ENCODE results near the gene HSP90AB1. TPM values are rescaled to one million over a fixed set of nuclear protein-coding genes. Genes with fewer than 3 reads are reported as not detected.

Gene HSP90AB1
- polyA plus RNA-seq, 2 of the 4 experiments (the other 2 are of a cell fraction), result 1,136 to 1,155 TPM

DNA sequence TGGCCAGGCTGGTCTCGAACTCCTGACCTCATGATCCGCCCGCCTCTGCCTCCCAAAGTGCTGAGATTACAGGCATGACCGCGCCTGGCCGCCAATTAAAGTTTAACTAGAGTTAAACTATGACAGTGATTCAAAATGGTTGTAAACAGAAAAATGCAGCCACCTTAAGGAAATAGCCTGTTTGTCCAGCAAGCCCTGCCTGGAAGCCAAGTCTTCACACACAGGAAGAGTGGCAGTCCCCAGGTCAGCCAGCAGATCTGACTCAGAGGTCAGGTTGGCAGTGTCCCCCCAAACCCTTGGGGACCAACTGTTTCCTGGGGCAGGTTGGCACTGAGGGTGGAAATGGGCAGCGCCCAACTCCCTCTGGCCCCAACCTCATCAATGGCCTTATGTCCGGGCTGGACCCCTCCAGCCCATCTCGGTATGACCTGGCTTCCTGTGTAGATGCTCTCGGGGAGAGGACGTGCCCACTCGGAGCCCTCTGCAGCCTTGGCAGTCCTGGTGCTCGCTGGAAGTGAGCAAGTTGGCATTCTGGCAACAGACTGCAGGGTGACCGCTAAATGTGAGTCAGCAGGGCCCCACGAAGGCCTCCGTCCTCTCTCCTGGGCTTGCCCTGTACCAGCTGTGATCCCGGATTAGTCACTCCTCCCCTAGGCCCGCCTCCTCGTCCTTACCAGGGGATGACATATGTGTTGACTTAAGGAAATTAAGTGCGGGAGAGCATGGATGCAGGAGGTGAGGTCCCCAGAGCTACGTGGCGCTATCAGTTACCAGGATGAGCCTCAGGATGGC lies 9.7 kb upstream of the HSP90AB1 start:
- peak; percentile 92 to 94 for ATAC-seq
- peak; percentile 88 to 96 for DNase-seq (ENCODE audit: low read depth in 1 of 2, low spot score in 1 of 2)
- H3K4me3 ChIP-seq, result peak overlapping the region; percentile 62
- FAIRE-seq, result no peak
- 10% methylated on average over 13 of the region's 22 CpGs for WGBS (ENCODE audit: missing lambda C conversion rate)
- ChIA-PET CTCF (interaction anchor here (0.7 to 8.4 kb wide), 23 partner anchors 10 to 467 kb away, joined by 3 to 111 read pairs (median 3); partner anchors contain the start of genes HSP90AB1, MYMX, SLC29A1 and VEGFA), POLR2A (interaction anchor here (1.1 to 1.3 kb wide), 2 partner anchors 9 to 13 kb away, joined by 4 to 27 read pairs; partner anchors contain the start of gene HSP90AB1)
- peaks cover 39% of the 10 kb centered on the region for H3K4me1 ChIP-seq
- peak overlapping the region; percentile 92 for H3K4me2 ChIP-seq
- peak overlapping the region; percentile 94 to 96 for H3K27ac ChIP-seq
- no peaks in the 10 kb centered on the region for H3K9me3 ChIP-seq
- TF ChIP-seq MAFK (IDR thresholded peaks at IDR 0.05; ENCODE audit: partially characterized antibody) (peak; percentile 56), JUNB (IDR thresholded peaks at IDR 0.05) (peak; percentile 42; the same call in 1 of the 2 replicates), NFE2L2 (conservative IDR thresholded peaks at IDR 0.05; ENCODE audit: low read length) (no peak), POLR2A (IDR thresholded peaks at IDR 0.05; ENCODE audit: low read length) (peak; percentile 47; the same call in 1 of the 2 replicates), FOSL2 (IDR thresholded peaks at IDR 0.05) (peak; percentile 33; the same call in 1 of the 2 replicates), FOSL2 (CRISPR knock-in tag; IDR thresholded peaks at IDR 0.05) (peak; percentile 90)
- TF ChIP-seq, protein P1, sequence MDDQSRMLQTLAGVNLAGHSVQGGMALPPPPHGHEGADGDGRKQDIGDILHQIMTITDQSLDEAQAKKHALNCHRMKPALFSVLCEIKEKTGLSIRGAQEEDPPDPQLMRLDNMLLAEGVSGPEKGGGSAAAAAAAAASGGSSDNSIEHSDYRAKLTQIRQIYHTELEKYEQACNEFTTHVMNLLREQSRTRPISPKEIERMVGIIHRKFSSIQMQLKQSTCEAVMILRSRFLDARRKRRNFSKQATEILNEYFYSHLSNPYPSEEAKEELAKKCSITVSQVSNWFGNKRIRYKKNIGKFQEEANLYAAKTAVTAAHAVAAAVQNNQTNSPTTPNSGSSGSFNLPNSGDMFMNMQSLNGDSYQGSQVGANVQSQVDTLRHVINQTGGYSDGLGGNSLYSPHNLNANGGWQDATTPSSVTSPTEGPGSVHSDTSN (IDR thresholded peaks at IDR 0.05), result peak; percentile 67
- TF ChIP-seq, protein P2, sequence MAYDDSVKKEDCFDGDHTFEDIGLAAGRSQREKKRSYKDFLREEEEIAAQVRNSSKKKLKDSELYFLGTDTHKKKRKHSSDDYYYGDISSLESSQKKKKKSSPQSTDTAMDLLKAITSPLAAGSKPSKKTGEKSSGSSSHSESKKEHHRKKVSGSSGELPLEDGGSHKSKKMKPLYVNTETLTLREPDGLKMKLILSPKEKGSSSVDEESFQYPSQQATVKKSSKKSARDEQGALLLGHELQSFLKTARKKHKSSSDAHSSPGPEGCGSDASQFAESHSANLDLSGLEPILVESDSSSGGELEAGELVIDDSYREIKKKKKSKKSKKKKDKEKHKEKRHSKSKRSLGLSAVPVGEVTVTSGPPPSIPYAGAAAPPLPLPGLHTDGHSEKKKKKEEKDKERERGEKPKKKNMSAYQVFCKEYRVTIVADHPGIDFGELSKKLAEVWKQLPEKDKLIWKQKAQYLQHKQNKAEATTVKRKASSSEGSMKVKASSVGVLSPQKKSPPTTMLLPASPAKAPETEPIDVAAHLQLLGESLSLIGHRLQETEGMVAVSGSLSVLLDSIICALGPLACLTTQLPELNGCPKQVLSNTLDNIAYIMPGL (CRISPR knock-in tag; IDR thresholded peaks at IDR 0.05; ENCODE audit: borderline replicate concordance), result no peak
- TF ChIP-seq, protein P3, sequence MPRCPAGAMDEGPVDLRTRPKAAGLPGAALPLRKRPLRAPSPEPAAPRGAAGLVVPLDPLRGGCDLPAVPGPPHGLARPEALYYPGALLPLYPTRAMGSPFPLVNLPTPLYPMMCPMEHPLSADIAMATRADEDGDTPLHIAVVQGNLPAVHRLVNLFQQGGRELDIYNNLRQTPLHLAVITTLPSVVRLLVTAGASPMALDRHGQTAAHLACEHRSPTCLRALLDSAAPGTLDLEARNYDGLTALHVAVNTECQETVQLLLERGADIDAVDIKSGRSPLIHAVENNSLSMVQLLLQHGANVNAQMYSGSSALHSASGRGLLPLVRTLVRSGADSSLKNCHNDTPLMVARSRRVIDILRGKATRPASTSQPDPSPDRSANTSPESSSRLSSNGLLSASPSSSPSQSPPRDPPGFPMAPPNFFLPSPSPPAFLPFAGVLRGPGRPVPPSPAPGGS (IDR thresholded peaks at IDR 0.05), result 0 out of 3 replicates have a peak, but pooled peaks have one; percentile 12

DNA sequence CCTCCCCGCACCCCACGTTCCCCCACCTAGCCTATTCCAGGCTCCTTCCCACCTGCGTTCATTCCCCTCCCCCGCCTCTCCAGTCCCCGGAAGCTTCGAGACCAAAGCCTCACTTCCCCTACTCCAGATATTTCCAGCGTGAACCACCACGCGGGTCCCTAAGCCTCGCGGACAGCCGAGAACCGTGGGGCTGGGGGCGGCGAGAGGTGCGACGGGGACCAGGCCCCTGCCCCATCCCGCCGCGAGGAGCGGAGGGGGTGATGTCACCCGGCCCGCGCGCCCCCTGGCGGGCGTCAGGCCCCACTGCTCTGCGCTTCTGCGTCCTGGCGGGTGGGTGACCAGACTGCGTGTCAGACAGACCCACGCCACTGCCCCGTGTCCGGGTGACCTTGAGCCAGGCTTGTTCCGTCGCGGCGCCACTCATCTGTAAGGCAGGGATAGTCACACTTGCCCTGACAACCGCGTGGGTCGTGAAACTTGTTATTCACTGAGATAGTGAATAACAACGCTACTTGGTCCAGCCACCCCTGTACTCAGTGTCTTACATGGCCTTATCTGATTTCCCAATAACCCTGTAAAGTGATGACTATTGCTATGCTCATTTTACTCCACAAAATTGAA lies 9.0 kb upstream of the HSP90AB1 start:
- Histone ChIP-seq H3K4me3 (peak overlapping the region; percentile 62), H3K9me3 (no peaks in the 10 kb centered on the region), H3K27ac (peak overlapping the region; percentile 94 to 96), H3K4me1 (peaks cover 39% of the 10 kb centered on the region), H3K4me2 (peak overlapping the region; percentile 92)
- peak; percentile 80 to 87 for ATAC-seq
- 11% methylated on average over 9 of the region's 42 CpGs for WGBS (ENCODE audit: missing lambda C conversion rate)
- FAIRE-seq, result no peak
- POLR2A ChIA-PET, result interaction anchor here (1.3 kb wide), 1 partner anchor 9 kb away, joined by 27 read pairs; the partner anchor contains the start of gene HSP90AB1
- peak; percentile 64 to 69 for DNase-seq (ENCODE audit: low read depth in 1 of 2, low spot score in 1 of 2)
- CTCF ChIA-PET, result interaction anchor here (0.6 to 8.4 kb wide), 23 partner anchors 9 to 468 kb away, joined by 3 to 111 read pairs (median 3); partner anchors contain the start of genes HSP90AB1, MYMX, SLC29A1 and VEGFA
- TF ChIP-seq JUNB (IDR thresholded peaks at IDR 0.05) (no peak), POLR2A (IDR thresholded peaks at IDR 0.05; ENCODE audit: low read length) (peak; percentile 16; the same call in 1 of the 2 replicates), RARB (CRISPR knock-in tag; IDR thresholded peaks at IDR 0.05) (no peak), MAFK (IDR thresholded peaks at IDR 0.05; ENCODE audit: partially characterized antibody) (no peak), NPAS2 (CRISPR knock-in tag; IDR thresholded peaks at IDR 0.05; ENCODE audit: borderline replicate concordance) (no peak), TP53 (CRISPR knock-in tag; IDR thresholded peaks at IDR 0.05) (no peak), TFCP2L1 (CRISPR knock-in tag; IDR thresholded peaks at IDR 0.05) (0 out of 2 replicates have a peak, but pooled peaks have one; percentile 32), KDM5A (IDR thresholded peaks at IDR 0.05) (no peak), RCOR1 (IDR thresholded peaks at IDR 0.05; ENCODE audit: low read depth, low read length) (no peak), FOSL2 (IDR thresholded peaks at IDR 0.05) (no peak), FOSL2 (CRISPR knock-in tag; IDR thresholded peaks at IDR 0.05) (peak; percentile 52), FOSB (CRISPR knock-in tag; IDR thresholded peaks at IDR 0.05) (no peak), POLR2AphosphoS2 (conservative IDR thresholded peaks at IDR 0.05; ENCODE audit: low read length) (no peak), BHLHE40 (IDR thresholded peaks at IDR 0.05; ENCODE audit: low read depth, low read length) (no peak), NR3C1 (IDR thresholded peaks at IDR 0.05) (no peak), RAD21 (conservative IDR thresholded peaks at IDR 0.05 in 1 of 2, IDR thresholded peaks at IDR 0.05 in 1 of 2) (peak; percentile 21 to 52; a peak in 2 of 5 replicates), ESRRA (IDR thresholded peaks at IDR 0.05; ENCODE audit: borderline replicate concordance, low read length) (no peak), HDAC2 (IDR thresholded peaks at IDR 0.05) (no peak), NFE2L2 (conservative IDR thresholded peaks at IDR 0.05; ENCODE audit: low read length) (no peak), MAZ (IDR thresholded peaks at IDR 0.05; ENCODE audit: borderline replicate concordance, low read depth, low read length) (no peak), EHMT2 (IDR thresholded peaks at IDR 0.05; ENCODE audit: low read depth) (no peak), ZSCAN20 (CRISPR knock-in tag; IDR thresholded peaks at IDR 0.05) (no peak)
- TF ChIP-seq, protein P4, sequence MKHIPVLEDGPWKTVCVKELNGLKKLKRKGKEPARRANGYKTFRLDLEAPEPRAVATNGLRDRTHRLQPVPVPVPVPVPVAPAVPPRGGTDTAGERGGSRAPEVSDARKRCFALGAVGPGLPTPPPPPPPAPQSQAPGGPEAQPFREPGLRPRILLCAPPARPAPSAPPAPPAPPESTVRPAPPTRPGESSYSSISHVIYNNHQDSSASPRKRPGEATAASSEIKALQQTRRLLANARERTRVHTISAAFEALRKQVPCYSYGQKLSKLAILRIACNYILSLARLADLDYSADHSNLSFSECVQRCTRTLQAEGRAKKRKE (CRISPR knock-in tag; IDR thresholded peaks at IDR 0.05; ENCODE audit: low read depth), result no peak
- TF ChIP-seq, protein P5, sequence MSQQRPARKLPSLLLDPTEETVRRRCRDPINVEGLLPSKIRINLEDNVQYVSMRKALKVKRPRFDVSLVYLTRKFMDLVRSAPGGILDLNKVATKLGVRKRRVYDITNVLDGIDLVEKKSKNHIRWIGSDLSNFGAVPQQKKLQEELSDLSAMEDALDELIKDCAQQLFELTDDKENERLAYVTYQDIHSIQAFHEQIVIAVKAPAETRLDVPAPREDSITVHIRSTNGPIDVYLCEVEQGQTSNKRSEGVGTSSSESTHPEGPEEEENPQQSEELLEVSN (IDR thresholded peaks at IDR 0.05; ENCODE audit: borderline replicate concordance, low read depth), result no peak
- TF ChIP-seq, protein P6, sequence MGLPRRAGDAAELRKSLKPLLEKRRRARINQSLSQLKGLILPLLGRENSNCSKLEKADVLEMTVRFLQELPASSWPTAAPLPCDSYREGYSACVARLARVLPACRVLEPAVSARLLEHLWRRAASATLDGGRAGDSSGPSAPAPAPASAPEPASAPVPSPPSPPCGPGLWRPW (IDR thresholded peaks at IDR 0.05), result no peak

All from A549 (cell line).